Progenitor cell of endocrine pancreas (in vitro differentiated cells): ENCODE measurements around the gene WDR88. TPM values are rescaled to one million over a fixed set of nuclear protein-coding genes. Genes with fewer than 3 reads are reported as not detected.
A peak's percentile ranks its signal among the peaks of the same experiment; 100 is the strongest.
"Not testable (repeated sequence)": the region's sequence is repeated elsewhere in the genome, so short reads cannot be mapped to it uniquely, and the experiment has no call there.

ENCODE experiments used
- DNase-seq: peaks from one replicate; pipeline ENCODE4 v3.0.0; 2021; ENCODE audit warnings: low spot score; ENCODE audit not compliant: unreplicated experiment
- H3K27ac Mint-ChIP-seq: 2 replicates; pipeline ENCODE4 v1.8.0; 2021; ENCODE audit warnings: mild to moderate bottlenecking, moderate library complexity, mixed read lengths
- H3K27me3 Mint-ChIP-seq: 2 replicates; pipeline ENCODE4 v1.8.0; 2021; ENCODE audit warnings: mixed read lengths
- H3K36me3 Mint-ChIP-seq: 2 replicates; pipeline ENCODE4 v1.8.0; 2022; ENCODE audit warnings: mixed read lengths; ENCODE audit not compliant: insufficient read depth
- H3K4me1 Mint-ChIP-seq: 2 replicates; pipeline ENCODE4 v1.8.0; 2021; ENCODE audit warnings: low read depth, mixed read lengths
- H3K4me3 Mint-ChIP-seq: 2 replicates; pipeline ENCODE4 v1.8.0; 2021; ENCODE audit warnings: low read depth, mild to moderate bottlenecking, moderate library complexity, mixed read lengths
- H3K9me3 Mint-ChIP-seq: 2 replicates; pipeline ENCODE4 v1.8.0; 2021; ENCODE audit warnings: low read depth, mixed read lengths
- total RNA-seq: library from RNA; stranded (reverse); gene quantifications from 2 replicates; pipeline ENCODE4 v1.2.1, GENCODE V29; 2021
- TF ChIP-seq, protein P1 (sequence below): fragments of 200-600 bp; sonication (generic); IDR thresholded peaks from one replicate; pipeline ENCODE4 v1.5.0; 2021; ENCODE audit warnings: antibody characterized with exemption, mild to moderate bottlenecking; ENCODE audit not compliant: unreplicated experiment

The WDR88 gene
- total RNA-seq, 1 donor from 2014 or later = not detected

DNA sequence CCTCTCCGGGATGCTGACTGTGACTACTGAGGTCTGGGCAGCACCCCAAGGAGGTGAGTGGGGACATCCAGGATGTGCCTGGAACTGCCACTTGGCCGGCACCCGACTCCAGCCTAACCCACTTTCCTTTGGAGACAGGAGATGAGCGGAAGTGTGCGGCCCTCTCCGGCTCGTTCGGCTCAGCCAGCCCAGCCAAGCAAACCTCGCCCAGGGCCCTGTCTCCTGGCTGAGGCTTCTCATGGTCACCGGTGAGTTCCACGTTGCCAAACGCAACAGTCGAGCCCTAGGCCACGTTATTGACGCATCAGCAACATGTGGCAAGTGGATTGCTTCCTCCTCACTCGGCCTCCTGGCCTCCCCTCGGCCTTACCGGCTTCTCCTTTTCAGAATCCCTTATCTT, 88.2 kb downstream of the WDR88 start:
- no peak for DNase-seq
- H3K27ac Mint-ChIP-seq = no peak overlapping the region
- peaks cover 34% of the 10 kb centered on the region for H3K27me3 Mint-ChIP-seq

DNA sequence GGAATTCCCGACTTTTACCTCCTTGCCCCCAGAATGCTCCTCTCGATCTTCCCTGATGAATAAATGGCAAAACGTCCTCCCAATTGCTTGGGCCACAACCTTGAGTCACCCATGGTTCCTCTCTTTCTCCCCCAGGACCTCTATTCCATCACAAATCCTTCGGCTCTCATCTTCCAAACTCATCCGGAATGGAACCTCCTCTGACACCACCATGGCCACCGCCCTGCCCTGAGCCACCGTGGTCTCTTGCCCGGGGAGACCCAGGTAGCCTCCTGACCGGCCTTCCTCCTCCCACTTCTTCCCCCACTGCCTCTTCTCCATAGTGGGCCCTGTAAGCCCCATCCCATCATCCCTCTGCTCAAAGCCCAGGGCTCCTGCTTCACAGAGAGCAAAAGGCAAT, 88.8 kb downstream of the WDR88 start:
- TF ChIP-seq, protein P1, sequence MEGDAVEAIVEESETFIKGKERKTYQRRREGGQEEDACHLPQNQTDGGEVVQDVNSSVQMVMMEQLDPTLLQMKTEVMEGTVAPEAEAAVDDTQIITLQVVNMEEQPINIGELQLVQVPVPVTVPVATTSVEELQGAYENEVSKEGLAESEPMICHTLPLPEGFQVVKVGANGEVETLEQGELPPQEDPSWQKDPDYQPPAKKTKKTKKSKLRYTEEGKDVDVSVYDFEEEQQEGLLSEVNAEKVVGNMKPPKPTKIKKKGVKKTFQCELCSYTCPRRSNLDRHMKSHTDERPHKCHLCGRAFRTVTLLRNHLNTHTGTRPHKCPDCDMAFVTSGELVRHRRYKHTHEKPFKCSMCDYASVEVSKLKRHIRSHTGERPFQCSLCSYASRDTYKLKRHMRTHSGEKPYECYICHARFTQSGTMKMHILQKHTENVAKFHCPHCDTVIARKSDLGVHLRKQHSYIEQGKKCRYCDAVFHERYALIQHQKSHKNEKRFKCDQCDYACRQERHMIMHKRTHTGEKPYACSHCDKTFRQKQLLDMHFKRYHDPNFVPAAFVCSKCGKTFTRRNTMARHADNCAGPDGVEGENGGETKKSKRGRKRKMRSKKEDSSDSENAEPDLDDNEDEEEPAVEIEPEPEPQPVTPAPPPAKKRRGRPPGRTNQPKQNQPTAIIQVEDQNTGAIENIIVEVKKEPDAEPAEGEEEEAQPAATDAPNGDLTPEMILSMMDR = no peak

More for the DNA sequence above, 88.2 kb downstream of the WDR88 start:
- H3K4me1 Mint-ChIP-seq = no peaks in the 10 kb centered on the region
- no peaks in the 10 kb centered on the region for H3K9me3 Mint-ChIP-seq
- no peak overlapping the region for H3K4me3 Mint-ChIP-seq
- no peaks in the 10 kb centered on the region for H3K36me3 Mint-ChIP-seq
- TF ChIP-seq, protein P1 = no peak

DNA sequence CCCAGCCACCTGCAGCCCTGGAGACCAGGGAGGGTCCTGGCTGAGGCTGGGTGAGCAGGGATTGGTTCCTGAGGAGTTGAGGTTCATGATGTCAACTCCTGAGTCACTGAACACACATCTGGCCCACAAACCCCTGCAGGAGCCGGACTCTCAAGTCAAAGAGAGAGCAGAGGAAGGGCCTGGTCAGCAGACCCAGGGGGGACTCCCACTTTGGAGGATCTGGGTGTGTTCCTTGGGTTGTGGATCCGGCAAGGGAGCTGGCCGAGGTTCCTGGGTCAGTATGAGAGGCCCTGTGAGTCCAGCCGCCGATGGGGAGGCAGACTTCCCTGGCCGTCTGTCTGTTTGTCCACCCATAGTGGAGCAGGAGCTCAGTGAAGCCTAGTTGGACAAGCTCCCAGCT, 89.7 kb downstream of the WDR88 start:
- no peak for DNase-seq
- no peak overlapping the region for H3K27ac Mint-ChIP-seq
- H3K4me3 Mint-ChIP-seq = no peak overlapping the region
- H3K36me3 Mint-ChIP-seq = no peaks in the 10 kb centered on the region
- no peaks in the 10 kb centered on the region for H3K9me3 Mint-ChIP-seq
- TF ChIP-seq, protein P1 = no peak
- peaks cover 44% of the 10 kb centered on the region for H3K27me3 Mint-ChIP-seq
- H3K4me1 Mint-ChIP-seq = no peaks in the 10 kb centered on the region

More for the DNA sequence above, 88.8 kb downstream of the WDR88 start:
- Mint-ChIP-seq H3K36me3 (no peaks in the 10 kb centered on the region), H3K27me3 (peaks cover 36% of the 10 kb centered on the region), H3K27ac (no peak overlapping the region), H3K9me3 (no peaks in the 10 kb centered on the region), H3K4me1 (no peaks in the 10 kb centered on the region), H3K4me3 (no peak overlapping the region)
- no peak for DNase-seq

DNA sequence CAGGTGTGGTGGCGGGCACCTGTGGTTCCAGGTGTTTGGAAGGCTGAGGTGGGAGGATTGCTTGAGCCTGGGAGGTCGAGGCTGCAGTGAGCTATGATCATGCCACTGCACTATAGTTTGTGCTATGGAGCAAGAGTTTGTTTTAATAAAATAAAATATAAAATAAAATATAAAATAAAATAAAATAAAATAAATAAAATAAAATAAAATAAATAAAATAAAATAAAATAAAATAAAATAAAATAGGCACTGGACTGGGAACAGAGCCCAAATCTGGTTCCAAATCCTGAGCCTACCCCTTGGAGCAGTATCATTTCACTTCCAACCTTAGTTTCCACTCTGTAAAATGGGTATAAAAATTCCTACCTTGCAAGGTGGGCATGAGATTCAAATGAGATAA, 90.3 kb downstream of the WDR88 start:
- H3K9me3 Mint-ChIP-seq, DNase-seq, H3K4me3 Mint-ChIP-seq, H3K27ac Mint-ChIP-seq, H3K4me1 Mint-ChIP-seq, H3K36me3 Mint-ChIP-seq: not testable (repeated sequence)
- H3K27me3 Mint-ChIP-seq = peaks cover 48% of the 10 kb centered on the region

DNA sequence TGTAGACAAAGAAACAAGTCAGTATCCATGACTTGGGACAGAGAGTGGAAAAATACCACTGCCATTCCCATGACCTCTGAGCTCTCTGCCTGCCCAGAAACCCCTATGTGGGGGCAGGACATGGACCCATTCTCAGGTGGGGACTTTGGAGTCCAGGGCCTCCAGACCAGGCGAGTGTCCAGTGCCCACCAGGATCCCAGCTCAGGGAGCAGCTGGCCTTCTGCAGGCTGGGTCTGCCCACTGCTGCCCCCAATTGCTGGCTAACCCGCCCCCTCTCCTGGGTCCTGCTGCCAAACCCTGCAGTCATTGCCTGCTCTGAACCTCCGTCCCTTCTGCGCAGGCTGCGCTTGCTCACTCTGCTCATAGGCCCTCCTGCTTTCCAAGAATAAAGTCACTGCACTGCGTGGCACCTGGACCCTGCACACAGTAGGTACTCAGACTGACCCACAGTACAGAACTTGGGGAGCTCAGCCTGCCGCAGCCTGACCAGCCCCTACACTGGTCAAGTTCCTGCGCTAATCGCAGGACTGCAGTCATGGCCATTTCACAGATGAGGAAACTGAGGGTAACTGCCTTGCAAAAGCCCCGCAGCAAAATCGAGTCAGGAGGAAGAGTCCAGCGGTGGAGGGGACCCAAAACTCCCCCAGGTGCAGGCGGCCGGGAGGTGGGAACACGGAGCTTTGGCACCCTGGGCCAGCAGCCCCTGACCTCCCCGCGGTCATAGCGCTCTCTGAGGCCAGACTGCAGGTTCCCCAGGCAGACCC, 93.0 kb downstream of the WDR88 start:
- H3K4me1 Mint-ChIP-seq = no peaks in the 10 kb centered on the region
- peak overlapping the region; percentile 38 for H3K4me3 Mint-ChIP-seq
- TF ChIP-seq, protein P1 = no peak
- H3K27me3 Mint-ChIP-seq = peaks cover 64% of the 10 kb centered on the region
- H3K36me3 Mint-ChIP-seq = peaks cover 12% of the 10 kb centered on the region
- H3K27ac Mint-ChIP-seq = no peak overlapping the region
- DNase-seq = no peak
- H3K9me3 Mint-ChIP-seq = peaks cover 15% of the 10 kb centered on the region

Other genes with a start within 250 kb of the WDR88 start
- 41.4 and 47.3 TPM in 2 replicates for gene CEP89, start 160.2 kb upstream of the WDR88 start, total RNA-seq
- gene FAAP24, start 159.9 kb upstream of the WDR88 start, total RNA-seq = 3.4 and 4.7 TPM in 2 replicates
- 33.9 and 40.2 TPM in 2 replicates for gene RHPN2, start 67.2 kb upstream of the WDR88 start, total RNA-seq
- 13.4 and 15.6 TPM in 2 replicates for gene GPATCH1, start 50.9 kb upstream of the WDR88 start, total RNA-seq
- gene LRP3, start 62.2 kb downstream of the WDR88 start, total RNA-seq = 50.1 and 51.2 TPM in 2 replicates
- 0.48 and 0.98 TPM in 2 replicates for gene SLC7A10, start 93.7 kb downstream of the WDR88 start, total RNA-seq
- 12.3 and 12.5 TPM in 2 replicates for gene CEBPA, start 170.4 kb downstream of the WDR88 start, total RNA-seq
- 33.6 and 35.3 TPM in 2 replicates for gene CEBPG, start 241.6 kb downstream of the WDR88 start, total RNA-seq